Liver (tissue), 3 donors: ENCODE data around the gene ANKRD34B.

Experiments
- CTCF ChIP-seq: fragments of 150-350 bp; IDR thresholded peaks from 2 replicates; pipeline ENCODE4 v1.5.1; 2017; ENCODE audit warnings: improper control_type of control experiment, low read depth, low read length; ENCODE audit not compliant: missing input control
- EGR1 ChIP-seq, 2 donors: IDR thresholded peaks; 2 replicates each; pipeline ENCODE4 v1.6.1; 2016 to 2018; ENCODE audit warnings: antibody characterized with exemption in 2 of 2, low read depth in 2 of 2
- FOXA1 ChIP-seq: IDR thresholded peaks from 2 replicates; pipeline ENCODE4 v1.6.1; 2016; ENCODE audit warnings: antibody characterized with exemption
- GABPA ChIP-seq, 2 donors: IDR thresholded peaks in 1 of 2; conservative IDR thresholded peaks in 1 of 2; 2 replicates each; pipeline ENCODE4 v1.6.1; 2016; ENCODE audit warnings: antibody characterized with exemption in 2 of 2, mild to moderate bottlenecking in 1 of 2, moderate library complexity in 1 of 2
- JUND ChIP-seq, 2 donors: IDR thresholded peaks; 2 replicates each; pipeline ENCODE4 v1.6.1; 2016; ENCODE audit warnings: antibody characterized with exemption in 2 of 2
- TAF1 ChIP-seq: conservative IDR thresholded peaks from 2 replicates; pipeline ENCODE4 v1.6.1; 2016; ENCODE audit warnings: antibody characterized with exemption, mild to moderate bottlenecking
- YY1 ChIP-seq: IDR thresholded peaks from 2 replicates; pipeline ENCODE4 v1.6.1; 2016; ENCODE audit warnings: antibody characterized with exemption, mild to moderate bottlenecking
- TF ChIP-seq, protein P1 (sequence below): IDR thresholded peaks from 2 replicates; pipeline ENCODE4 v1.6.1; 2016; ENCODE audit warnings: antibody characterized with exemption, mild to moderate bottlenecking
- donor health status: healthy.
- donor health status: healthy.

GRCh38 chr5:80566711-80567259 is 3.3 kb downstream of the ANKRD34B start:
- TF ChIP-seq CTCF, result no peak
- TF ChIP-seq, protein P1, sequence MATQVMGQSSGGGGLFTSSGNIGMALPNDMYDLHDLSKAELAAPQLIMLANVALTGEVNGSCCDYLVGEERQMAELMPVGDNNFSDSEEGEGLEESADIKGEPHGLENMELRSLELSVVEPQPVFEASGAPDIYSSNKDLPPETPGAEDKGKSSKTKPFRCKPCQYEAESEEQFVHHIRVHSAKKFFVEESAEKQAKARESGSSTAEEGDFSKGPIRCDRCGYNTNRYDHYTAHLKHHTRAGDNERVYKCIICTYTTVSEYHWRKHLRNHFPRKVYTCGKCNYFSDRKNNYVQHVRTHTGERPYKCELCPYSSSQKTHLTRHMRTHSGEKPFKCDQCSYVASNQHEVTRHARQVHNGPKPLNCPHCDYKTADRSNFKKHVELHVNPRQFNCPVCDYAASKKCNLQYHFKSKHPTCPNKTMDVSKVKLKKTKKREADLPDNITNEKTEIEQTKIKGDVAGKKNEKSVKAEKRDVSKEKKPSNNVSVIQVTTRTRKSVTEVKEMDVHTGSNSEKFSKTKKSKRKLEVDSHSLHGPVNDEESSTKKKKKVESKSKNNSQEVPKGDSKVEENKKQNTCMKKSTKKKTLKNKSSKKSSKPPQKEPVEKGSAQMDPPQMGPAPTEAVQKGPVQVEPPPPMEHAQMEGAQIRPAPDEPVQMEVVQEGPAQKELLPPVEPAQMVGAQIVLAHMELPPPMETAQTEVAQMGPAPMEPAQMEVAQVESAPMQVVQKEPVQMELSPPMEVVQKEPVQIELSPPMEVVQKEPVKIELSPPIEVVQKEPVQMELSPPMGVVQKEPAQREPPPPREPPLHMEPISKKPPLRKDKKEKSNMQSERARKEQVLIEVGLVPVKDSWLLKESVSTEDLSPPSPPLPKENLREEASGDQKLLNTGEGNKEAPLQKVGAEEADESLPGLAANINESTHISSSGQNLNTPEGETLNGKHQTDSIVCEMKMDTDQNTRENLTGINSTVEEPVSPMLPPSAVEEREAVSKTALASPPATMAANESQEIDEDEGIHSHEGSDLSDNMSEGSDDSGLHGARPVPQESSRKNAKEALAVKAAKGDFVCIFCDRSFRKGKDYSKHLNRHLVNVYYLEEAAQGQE, result no peak
- no peak for TF ChIP-seq EGR1 (IDR thresholded peaks at IDR 0.05; ENCODE audit: low read depth in 2 of 2)
- TF ChIP-seq YY1, result no peak
- no peak for TF ChIP-seq GABPA (IDR thresholded peaks at IDR 0.05 in 1 of 2, conservative IDR thresholded peaks at IDR 0.05 in 1 of 2)
- no peak for TF ChIP-seq FOXA1
- no peak for TF ChIP-seq TAF1
- no peak for TF ChIP-seq JUND (IDR thresholded peaks at IDR 0.05)
